C4-2B (cell line): ENCODE data around the gene RGS9BP.

ENCODE experiments used
- H3K27ac ChIP-seq: fragments of 450-650 bp; 2 replicates; pipeline ENCODE4 v1.5.1; 2017
- CTCF ChIP-seq: fragments of 450-650 bp; conservative IDR thresholded peaks from 2 replicates; pipeline ENCODE4 v1.5.1; 2017; ENCODE audit warnings: mild to moderate bottlenecking
- ZFX ChIP-seq: fragments of 450-650 bp; IDR thresholded peaks from 2 replicates; pipeline ENCODE4 v1.6.1; 2017

The RGS9BP gene

DNA sequence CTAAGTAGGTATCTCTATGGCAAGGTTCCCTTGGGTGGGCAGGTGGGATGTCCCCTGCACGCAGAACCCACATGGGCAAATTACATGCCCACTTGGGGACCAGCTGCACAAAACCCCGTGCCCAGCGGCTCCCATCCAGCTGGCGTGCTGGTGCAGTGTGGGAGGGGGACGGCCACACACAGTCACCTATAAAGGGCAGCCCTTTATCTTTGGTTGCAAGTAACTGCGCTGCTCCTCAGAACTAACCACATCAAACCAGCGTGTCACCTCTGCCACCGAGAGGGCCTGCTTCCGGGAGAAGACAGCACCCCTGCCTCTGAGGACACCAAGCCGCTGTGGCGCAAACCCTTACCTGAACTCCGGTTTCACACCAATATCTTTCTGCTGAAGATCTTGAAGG, 32.9 kb upstream of the RGS9BP start:
- H3K27ac ChIP-seq: no peak overlapping the region
- TF ChIP-seq ZFX: no peak
- no peak for TF ChIP-seq CTCF

- no peak overlapping the region for H3K27ac ChIP-seq
- no peak for TF ChIP-seq CTCF
- TF ChIP-seq ZFX: no peak
These were observed 29.1 kb upstream of the RGS9BP start for GRCh38 chr19:32646556-32646955.

DNA sequence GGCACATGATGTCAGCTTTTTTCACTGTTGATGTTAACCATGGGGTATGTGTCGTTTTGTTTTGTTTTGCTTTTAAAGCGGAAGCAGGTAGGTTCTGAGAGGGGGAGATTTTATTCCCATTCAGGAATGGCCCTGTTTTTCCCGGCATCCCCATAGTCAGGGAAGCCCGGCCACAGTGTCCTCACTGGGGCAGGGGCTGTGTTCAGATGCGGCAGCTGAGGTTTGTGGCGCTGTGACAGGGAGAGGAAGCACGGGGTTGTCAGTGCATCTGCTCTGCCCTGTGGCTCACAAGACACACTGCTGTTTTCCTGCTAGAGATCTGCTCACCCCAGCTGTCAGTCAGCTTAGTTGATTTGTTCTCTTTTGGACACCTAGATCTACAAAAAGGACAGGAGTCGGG, 28.3 kb upstream of the RGS9BP start:
- TF ChIP-seq CTCF: no peak
- TF ChIP-seq ZFX: no peak
- no peak overlapping the region for H3K27ac ChIP-seq

DNA sequence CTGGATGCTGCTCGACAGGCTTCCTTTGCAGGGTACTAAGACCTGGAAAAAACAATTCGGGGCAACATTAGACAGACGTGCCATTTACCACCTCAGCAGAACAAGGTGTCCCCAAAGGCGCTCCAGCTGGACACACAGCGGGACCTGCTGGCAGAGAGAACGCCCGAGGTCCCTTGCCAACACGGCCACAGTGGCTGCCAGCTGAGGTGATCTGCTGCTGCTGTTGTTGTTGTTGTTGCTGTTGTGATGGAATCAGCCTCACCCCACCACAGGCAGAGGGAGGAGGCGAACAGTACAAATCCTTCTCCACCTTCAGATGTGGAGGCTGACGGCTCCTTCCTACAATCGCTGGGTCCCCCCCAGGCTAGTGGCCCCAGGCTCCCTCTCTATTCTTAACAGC, 25.9 kb upstream of the RGS9BP start:
- no peak overlapping the region for H3K27ac ChIP-seq
- TF ChIP-seq CTCF: no peak
- TF ChIP-seq ZFX: no peak

DNA sequence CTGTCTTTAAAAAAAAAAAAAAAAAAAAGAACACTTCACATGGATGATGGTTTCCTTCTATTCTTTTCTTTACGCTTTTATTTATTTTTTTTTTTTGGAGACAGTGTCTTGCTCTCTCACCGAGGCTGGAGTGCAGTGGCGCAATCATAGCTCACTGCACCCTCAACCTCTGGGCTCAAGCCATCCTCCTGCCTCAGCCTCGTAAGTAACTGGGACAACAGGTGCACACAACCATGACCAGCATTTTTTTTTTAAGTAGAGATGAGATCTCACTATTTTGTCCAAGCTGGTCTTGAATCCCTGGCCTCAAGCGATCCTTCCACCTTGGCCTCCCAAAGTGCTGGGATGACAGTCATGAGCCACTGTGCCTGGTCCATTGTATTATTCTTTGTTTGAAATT, 25.0 kb upstream of the RGS9BP start:
- no peak overlapping the region for H3K27ac ChIP-seq
- TF ChIP-seq CTCF: no peak
- TF ChIP-seq ZFX: no peak

DNA sequence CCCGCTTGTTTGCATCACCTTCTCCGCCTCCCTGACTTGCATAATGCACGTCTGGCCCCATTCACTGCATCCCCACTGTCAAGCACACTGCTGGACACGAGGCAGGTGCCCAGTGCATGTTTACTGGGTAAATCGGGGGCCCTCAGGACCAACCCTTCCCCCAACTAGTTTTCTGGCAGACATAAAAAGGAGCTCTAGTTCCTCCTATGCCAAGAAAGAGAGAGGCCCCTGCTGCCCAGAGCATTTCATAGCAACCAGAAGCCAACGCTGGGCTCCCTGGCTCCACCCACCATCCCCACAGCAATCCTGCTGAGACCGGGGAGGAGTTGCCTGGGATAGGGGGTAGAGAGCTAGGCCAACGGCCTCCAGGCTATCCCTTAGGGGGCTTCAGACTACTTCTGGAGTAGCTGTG, 23.9 kb upstream of the RGS9BP start:
- TF ChIP-seq ZFX (no peak), CTCF (no peak)
- no peak overlapping the region for H3K27ac ChIP-seq

DNA sequence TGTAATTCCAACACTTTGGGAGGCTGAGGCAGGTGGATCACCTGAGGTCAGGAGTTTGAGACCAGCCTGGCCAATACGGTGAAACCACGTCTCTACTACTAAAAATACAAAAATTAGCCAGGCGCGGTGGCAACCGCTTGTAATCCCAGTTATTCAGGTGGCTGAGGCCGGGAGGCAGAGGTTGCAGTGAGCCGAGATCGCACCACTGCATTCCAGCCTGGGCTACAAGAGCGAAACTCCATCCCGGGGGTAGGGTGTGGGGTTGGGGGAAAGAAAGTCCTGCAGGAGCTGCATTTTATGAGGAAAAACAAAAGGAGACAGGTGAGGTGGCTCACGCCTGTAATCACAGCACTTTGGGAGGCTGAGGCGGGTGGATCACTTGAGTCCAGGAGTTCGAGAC, 23.3 kb upstream of the RGS9BP start:
- H3K27ac ChIP-seq: peak overlapping the region; percentile 76

GRCh38 chr19:32652894-32653598, 22.6 kb upstream of the RGS9BP start:
- TF ChIP-seq ZFX (no peak), CTCF (no peak)
- H3K27ac ChIP-seq: peak overlapping the region; percentile 76
